Mucosa of descending colon (tissue), 3 donors: ENCODE measurements around the gene HCN2. TPM values are rescaled to one million over a fixed set of nuclear protein-coding genes. Genes with fewer than 3 reads are reported as not detected.

Experiments used
- ATAC-seq: fragments of 200-7000 bp; cut with Tn5 transposase; one replicate; pipeline ENCODE4 v1.9.1; 2020; ENCODE audit warnings: mild to moderate bottlenecking, moderate library complexity
- DNase-seq, 3 donors: peaks; one replicate each; pipeline ENCODE4 v3.0.0-alpha.2; 2020
- H3K36me3 ChIP-seq: fragments of 200-600 bp; one replicate; pipeline ENCODE4 v1.8.0; 2021; ENCODE audit warnings: low read depth, mild to moderate bottlenecking
- H3K4me1 ChIP-seq: fragments of 200-600 bp; one replicate; pipeline ENCODE4 v1.8.0; 2021; ENCODE audit warnings: low read depth, mild to moderate bottlenecking
- H3K4me3 ChIP-seq: fragments of 200-600 bp; one replicate; pipeline ENCODE4 v1.8.0; 2021; ENCODE audit warnings: mild to moderate bottlenecking
- H3K9me3 ChIP-seq: fragments of 200-600 bp; one replicate; pipeline ENCODE4 v1.8.0; 2021; ENCODE audit warnings: mild to moderate bottlenecking
- CTCF ChIP-seq: fragments of 200-600 bp; IDR thresholded peaks from one replicate; pipeline ENCODE4 v1.8.0; 2022; ENCODE audit warnings: antibody characterized with exemption, mild to moderate bottlenecking
- intact Hi-C, 2 donors: fragments of 100-400 bp; cut with DNase I in 1 of 2; cut with micrococcal nuclease in 1 of 2; formaldehyde crosslinking; loops; one replicate each; pipeline versions ENCODE4 v1.11.0 to v1.11.1; 2022; cut with DNase I, micrococcal nuclease
- total RNA-seq, 3 donors: library from RNA; stranded (reverse); fragmentation: NEBNext Ultra II Directional in 2 of 3; extraction: Animal tissue kit (Norgen Biotek cat#: 25700) in 2 of 3; gene quantifications; one replicate each; pipeline versions ENCODE4 v1.2.1 to v1.2.4, GENCODE V29; 2021 to 2023
- donor health status: DM: no; HTN: no; CAD: no; lungs with moderate emphysema.
- donor health status: DM: no; HTN: no; CAD: no.
- donor health status: DM: no; HTN: yes; CAD: no.

HCN2 gene
- total RNA-seq, 3 donors from 2014 or later = 0.12 to 0.89 (median 0.17) TPM

GRCh38 chr19:608155-609003, 18.7 kb downstream of the HCN2 start:
- Histone ChIP-seq H3K36me3 (no peaks in the 10 kb centered on the region), H3K4me3 (no peak overlapping the region), H3K4me1 (peaks cover 10% of the 10 kb centered on the region), H3K9me3 (no peaks in the 10 kb centered on the region)
- no peak for ATAC-seq
- intact Hi-C loops = no loop called here
- no peak for TF ChIP-seq CTCF
- no peak for DNase-seq

- Histone ChIP-seq H3K4me3 (no peak overlapping the region), H3K4me1 (peaks cover 10% of the 10 kb centered on the region), H3K36me3 (no peaks in the 10 kb centered on the region), H3K9me3 (no peaks in the 10 kb centered on the region)
- intact Hi-C loops = no loop called here
- peak; percentile 57 for ATAC-seq
- peak; percentile 27 to 78 (median 56) for DNase-seq
- no peak for TF ChIP-seq CTCF
These were observed 19.3 kb downstream of the HCN2 start for GRCh38 chr19:609004-609346.

GRCh38 chr19:610071-610800, 20.6 kb downstream of the HCN2 start:
- intact Hi-C loops = no loop called here
- ATAC-seq (peak; percentile 59), DNase-seq (no peak)
- H3K36me3 ChIP-seq = no peaks in the 10 kb centered on the region
- TF ChIP-seq CTCF = no peak
- no peaks in the 10 kb centered on the region for H3K9me3 ChIP-seq
- H3K4me1 ChIP-seq = peaks cover 10% of the 10 kb centered on the region
- H3K4me3 ChIP-seq = no peak overlapping the region

GRCh38 chr19:610801-611480, 21.3 kb downstream of the HCN2 start:
- H3K4me1 ChIP-seq = peaks cover 10% of the 10 kb centered on the region
- intact Hi-C loops = no loop called here
- ATAC-seq (peak; percentile 66), DNase-seq (peak in 2 of 3 donors; percentile 27 to 76)
- no peaks in the 10 kb centered on the region for H3K9me3 ChIP-seq
- no peak for TF ChIP-seq CTCF
- no peak overlapping the region for H3K4me3 ChIP-seq
- no peaks in the 10 kb centered on the region for H3K36me3 ChIP-seq

- Histone ChIP-seq H3K4me3 (no peak overlapping the region), H3K4me1 (peaks cover 10% of the 10 kb centered on the region), H3K9me3 (no peaks in the 10 kb centered on the region), H3K36me3 (no peaks in the 10 kb centered on the region)
- no peak for ATAC-seq
- intact Hi-C loops = no loop called here
- no peak for DNase-seq
- TF ChIP-seq CTCF = no peak
These were observed 21.8 kb downstream of the HCN2 start for GRCh38 chr19:611481-611868.
